ENCODE data around the gene SERINC4.
A peak's percentile ranks its signal among the peaks of the same experiment; 100 is the strongest.

Gene SERINC4

GRCh38 chr15:43748376-43748775 lies 51.6 kb downstream of the SERINC4 start:
- DNase-seq, result no peak

GRCh38 chr15:43746903-43747309 lies 53.1 kb downstream of the SERINC4 start:
- peak; percentile 32 for DNase-seq

GRCh38 chr15:43746245-43746902 lies 53.6 kb downstream of the SERINC4 start, which contains the start of gene PDIA3:
Gene PDIA3 (plus strand): TSS chr15:43746438. CDS start chr15:43746540, 102 bp downstream.
- DNase-seq, result peak; percentile 86
